GM04503 (cell line): ENCODE results near the gene UBE2G2.

Experiments
- DNase-seq: peaks from one replicate; pipeline ENCODE4 v3.0.0-alpha.2; 2012; ENCODE audit warnings: low read depth

UBE2G2 gene

DNA sequence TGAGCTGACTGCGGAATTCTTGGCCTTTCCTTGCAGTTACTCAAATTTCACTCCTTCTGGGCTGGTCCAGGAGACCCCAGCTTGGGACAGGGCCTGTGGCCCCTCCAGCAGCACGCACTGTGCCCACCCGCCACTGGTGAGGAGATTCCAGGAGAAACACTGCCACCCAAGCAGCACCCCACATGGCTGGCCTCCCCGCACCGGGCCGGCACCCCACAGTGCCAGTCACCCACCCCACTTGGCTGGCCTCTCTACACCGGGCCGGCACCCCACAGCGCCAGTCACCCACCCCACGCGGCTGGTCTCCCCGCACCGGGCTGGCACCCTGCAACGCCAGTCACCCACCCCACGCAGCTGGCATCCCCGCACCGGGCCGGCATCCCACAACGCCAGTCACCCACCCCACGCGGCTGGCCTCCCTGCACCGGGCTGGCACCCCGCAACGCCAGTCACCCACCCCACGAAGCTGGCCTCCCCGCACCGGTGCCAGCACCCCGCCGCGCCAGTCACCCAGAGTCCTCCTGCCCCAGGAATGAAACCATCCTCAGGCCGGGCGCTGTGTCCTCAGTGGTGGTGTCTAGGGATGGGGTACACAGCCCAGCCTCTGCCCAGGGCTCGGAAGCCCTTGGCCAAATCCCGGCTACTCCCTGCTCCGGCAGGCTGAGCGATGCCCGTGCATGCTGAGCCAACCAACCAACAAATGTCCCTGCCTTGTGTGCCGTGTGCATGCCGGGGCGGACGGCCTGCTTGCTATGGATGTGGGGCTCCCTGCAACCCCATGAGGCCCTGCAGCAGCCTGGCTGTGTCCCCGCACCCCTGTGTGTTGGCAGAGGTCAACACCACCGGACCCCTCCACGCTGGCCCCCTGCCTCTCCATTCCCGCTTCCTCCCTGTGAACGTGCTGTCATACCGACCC lies 51.6 kb downstream of the UBE2G2 start:
- DNase-seq = no peak

GRCh38 chr21:44749116-44749758 lies 52.4 kb downstream of the UBE2G2 start:
- no peak for DNase-seq

DNA sequence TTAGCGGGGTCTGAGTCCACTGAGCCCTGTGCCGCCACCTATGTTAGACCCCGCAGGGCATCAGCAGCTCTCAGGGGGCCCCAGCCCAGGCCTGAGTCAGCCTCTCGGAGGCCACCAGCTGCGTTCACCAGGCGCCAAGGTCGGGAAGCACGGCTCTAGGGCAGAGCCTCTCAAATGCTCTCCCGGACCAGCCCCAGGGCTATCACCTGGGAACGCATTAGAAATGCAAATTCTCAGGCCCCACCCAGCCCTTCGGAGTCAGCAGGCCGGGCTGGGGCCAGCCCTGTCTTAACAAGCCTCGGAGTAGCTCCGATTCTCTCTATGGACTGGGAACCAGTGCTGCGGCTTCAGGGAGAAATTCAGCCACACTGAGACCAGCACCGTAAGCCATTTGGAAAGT lies 53.0 kb downstream of the UBE2G2 start:
- DNase-seq = no peak

GRCh38 chr21:44742418-44743153 lies 59.0 kb downstream of the UBE2G2 start:
- no peak for DNase-seq

GRCh38 chr21:44741921-44742320 lies 59.7 kb downstream of the UBE2G2 start:
- DNase-seq = no peak

GRCh38 chr21:44740742-44741141 lies 60.9 kb downstream of the UBE2G2 start:
- no peak for DNase-seq

DNA sequence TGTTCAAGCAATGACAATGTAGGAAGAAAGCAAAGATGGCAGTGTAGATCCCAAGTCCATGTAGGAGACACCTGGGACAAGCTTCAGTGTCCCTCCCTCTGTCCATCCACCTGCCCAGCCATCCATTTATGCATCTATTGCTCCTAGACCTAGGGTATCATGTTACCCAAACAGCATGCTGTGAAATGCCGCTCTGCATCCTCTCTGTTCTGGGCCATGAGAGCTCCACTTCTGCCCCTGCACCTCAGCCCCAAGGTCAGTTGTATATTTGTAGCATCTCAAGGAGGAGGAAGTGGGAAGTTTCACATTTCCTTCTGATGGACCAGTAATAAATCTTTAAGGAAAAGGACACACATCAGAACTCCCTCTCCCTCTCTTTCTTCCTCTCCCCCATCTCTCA lies 62.3 kb downstream of the UBE2G2 start:
- DNase-seq = no peak

DNA sequence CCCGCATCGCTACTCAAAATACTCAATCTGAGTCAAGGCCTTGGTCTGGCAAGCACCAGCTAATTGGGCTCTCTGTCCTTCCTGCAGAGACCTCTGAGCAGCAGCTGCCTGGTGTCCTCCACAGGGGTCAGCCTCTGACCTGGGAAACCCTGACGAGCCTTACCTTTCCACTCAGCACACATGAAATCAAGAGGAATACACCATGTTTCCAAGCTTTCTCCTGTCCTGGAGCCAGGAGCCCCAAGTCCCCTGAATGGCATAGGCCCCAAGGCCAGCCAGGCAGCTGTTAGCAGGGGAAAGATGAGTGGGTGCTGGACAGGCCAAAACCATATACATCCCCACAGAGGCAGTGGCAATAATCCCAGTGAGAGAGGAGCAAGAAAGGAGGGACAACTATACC lies 63.0 kb downstream of the UBE2G2 start:
- DNase-seq = no peak

DNA sequence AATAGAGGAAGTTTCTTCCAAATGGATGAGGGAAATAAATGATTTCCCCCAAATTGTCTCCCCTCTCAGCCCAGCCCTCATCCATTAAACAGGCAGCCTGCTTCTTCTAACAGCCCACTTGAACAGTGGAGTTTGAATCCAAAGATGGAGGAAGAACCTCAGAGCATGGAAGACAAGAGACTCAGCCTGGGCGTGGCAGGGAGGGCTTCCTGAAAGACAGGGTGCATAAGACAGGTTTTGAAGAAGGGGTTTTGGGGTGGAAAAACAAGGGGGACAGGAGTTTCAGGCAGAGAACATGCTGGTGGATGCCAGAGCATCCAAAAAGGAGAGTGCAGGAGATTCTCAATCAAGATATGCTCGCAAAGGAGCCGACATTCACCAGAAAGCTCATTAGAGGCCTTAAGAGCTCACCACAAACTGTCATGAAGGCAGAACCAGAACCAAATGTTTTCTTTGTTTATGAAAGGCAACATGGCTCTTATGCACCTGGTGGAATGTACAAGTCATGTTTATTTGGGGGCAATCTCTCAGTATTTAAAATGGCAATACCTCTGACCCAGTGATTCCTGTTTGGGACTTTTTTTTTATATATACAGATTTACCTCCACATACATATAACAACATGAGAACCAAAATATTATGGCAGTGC lies 63.8 kb downstream of the UBE2G2 start:
- no peak for DNase-seq

- DNase-seq = no peak
These were observed 65.2 kb downstream of the UBE2G2 start for GRCh38 chr21:44736291-44737004.

- DNase-seq = no peak
These were observed 65.8 kb downstream of the UBE2G2 start for GRCh38 chr21:44735821-44736220.

DNA sequence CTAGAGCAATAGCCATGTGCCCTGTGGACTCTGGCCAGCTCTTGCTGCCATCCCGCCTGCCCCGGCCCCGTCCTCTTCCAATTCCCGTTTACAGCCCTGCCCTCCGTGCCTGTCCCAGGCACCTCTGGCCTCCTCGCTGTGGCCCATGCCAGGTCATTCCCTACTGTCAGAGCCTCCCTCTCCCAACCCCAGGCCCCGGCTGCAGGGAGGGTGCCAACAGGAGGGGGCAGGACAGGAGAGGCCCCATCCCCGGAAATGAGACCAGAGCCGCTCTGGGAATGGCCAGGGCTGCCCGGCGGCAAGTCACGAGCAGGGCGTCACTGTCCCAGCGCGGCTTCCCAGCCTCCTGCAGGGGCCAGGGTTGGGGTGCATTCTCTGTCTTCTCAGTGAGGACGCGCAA lies 66.8 kb downstream of the UBE2G2 start:
- no peak for DNase-seq

- no peak for DNase-seq
These were observed 67.4 kb downstream of the UBE2G2 start for GRCh38 chr21:44734026-44734745.

- DNase-seq = no peak
These were observed 68.7 kb downstream of the UBE2G2 start for GRCh38 chr21:44732956-44733355.

- DNase-seq = no peak
These were observed 69.4 kb downstream of the UBE2G2 start for GRCh38 chr21:44732263-44732662.

GRCh38 chr21:44730951-44731579 lies 70.6 kb downstream of the UBE2G2 start:
- DNase-seq = no peak

DNA sequence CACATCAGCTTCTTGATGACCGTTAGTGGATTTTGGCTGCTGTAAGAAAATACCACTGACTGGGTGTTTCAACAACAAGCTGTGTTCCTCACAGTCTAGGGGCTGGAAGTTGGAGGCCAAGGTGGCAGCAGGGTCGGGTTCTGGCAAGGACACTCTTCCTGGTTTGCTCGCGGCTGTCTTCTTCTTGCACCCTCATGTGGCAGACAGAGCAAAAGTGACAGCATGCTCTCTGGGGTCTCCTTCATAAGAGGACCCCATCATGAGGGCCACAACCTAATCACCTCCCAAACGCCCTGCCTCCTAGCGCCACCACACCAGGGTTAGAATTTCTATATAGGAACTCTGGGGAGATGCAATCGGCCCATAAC lies 71.6 kb downstream of the UBE2G2 start:
- DNase-seq = no peak

- no peak for DNase-seq
These were observed 72.1 kb downstream of the UBE2G2 start for GRCh38 chr21:44729336-44730027.

- DNase-seq = no peak
These were observed 72.9 kb downstream of the UBE2G2 start for GRCh38 chr21:44728716-44729115.

- DNase-seq = no peak
These were observed 73.9 kb downstream of the UBE2G2 start for GRCh38 chr21:44727757-44728156.
